ENCODE measurements around the gene COL6A1. TPM values are rescaled to one million over a fixed set of nuclear protein-coding genes. Genes with fewer than 3 reads are reported as not detected.
A peak's percentile ranks its signal among the peaks of the same experiment; 100 is the strongest.

COL6A1 gene
- total RNA-seq, 1 experiment from 2014 or later, result 33.4 TPM

DNA sequence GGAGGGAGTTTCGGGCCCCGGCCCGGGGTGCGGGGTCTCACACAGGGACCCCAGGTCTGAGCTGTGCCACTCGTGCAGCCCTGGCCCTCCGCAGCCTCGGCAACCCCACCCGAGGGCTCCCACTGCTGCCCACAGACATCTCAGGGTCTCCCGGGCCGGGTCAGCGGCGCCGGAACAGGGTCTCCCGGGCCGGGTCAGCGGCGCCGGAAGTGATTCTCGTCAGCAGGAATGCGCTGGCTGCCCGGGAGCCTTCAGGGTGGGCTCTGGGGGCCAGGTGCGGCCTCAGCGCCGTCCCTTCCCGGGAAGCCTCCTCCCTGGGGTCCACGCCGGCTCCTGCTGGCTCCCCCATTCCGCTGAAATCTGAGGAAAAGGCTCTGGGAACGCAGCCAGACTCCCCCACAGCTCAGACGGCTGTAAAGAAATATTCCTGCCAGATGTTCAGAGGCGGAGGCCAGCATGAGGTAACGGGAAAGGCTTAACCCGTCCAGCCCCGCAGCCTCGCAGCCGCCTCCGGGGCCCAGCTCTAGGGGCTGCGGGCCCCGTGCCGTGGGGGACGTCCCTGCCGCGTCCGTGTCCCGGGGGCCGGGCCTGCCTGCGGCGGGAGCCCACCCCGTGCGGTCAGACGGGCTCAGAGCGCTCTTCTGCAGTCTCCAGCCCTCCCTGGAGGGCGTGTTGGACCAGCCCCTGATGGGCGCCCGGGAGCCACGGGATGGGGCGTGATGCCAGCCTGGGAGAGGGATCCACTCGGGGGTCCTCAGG, 8.7 kb upstream of the COL6A1 start:
- no peaks in the 10 kb centered on the region for H3K36me3 Mint-ChIP-seq (ENCODE audit: insufficient read depth, unreplicated experiment)
- Histone ChIP-seq H3K36me3 (ENCODE audit: control insufficient read depth, insufficient read depth, low read length) (no peaks in the 10 kb centered on the region), H3K4me3 (ENCODE audit: low read depth, low read length) (peak overlapping the region; percentile 12; the same call in 1 of the 2 replicates), H3K27me3 (replicated peaks; ENCODE audit: control insufficient read depth, insufficient read depth, low read length) (no peaks in the 10 kb centered on the region; the same call in 1 of the 2 replicates), H3K4me1 (peaks cover 10% of the 10 kb centered on the region), H3K9me3 (no peaks in the 10 kb centered on the region)
- peak overlapping the region; percentile 76 for H3K4me3 Mint-ChIP-seq (ENCODE audit: unreplicated experiment)
- CTCF ChIA-PET, result interaction anchor here (0.8 to 1.3 kb wide), 10 partner anchors 19 to 417 kb away, joined by 3 to 23 read pairs (median 4); no protein-coding TSS in a partner anchor
- peaks cover 2% of the 10 kb centered on the region for H3K27me3 Mint-ChIP-seq (ENCODE audit: insufficient read depth, unreplicated experiment)
- TF ChIP-seq, protein P1, sequence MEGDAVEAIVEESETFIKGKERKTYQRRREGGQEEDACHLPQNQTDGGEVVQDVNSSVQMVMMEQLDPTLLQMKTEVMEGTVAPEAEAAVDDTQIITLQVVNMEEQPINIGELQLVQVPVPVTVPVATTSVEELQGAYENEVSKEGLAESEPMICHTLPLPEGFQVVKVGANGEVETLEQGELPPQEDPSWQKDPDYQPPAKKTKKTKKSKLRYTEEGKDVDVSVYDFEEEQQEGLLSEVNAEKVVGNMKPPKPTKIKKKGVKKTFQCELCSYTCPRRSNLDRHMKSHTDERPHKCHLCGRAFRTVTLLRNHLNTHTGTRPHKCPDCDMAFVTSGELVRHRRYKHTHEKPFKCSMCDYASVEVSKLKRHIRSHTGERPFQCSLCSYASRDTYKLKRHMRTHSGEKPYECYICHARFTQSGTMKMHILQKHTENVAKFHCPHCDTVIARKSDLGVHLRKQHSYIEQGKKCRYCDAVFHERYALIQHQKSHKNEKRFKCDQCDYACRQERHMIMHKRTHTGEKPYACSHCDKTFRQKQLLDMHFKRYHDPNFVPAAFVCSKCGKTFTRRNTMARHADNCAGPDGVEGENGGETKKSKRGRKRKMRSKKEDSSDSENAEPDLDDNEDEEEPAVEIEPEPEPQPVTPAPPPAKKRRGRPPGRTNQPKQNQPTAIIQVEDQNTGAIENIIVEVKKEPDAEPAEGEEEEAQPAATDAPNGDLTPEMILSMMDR (IDR thresholded peaks at IDR 0.05; ENCODE audit: insufficient read depth in 1 of 2, low read depth in 1 of 2, low read length in 1 of 2, severe bottlenecking in 1 of 2, unreplicated experiment in 1 of 2), result no peak
- intact Hi-C loops (cut with micrococcal nuclease; ENCODE audit: unreplicated experiment), result loop anchor here (5.0 to 10.0 kb wide), 3 partner anchors 52 to 169 kb away; partner anchors contain the start of gene COL6A2
- BruUV-seq (replicated peaks), result no TSS peak
- H3K27ac Mint-ChIP-seq (ENCODE audit: unreplicated experiment), result no peak overlapping the region
- no peaks in the 10 kb centered on the region for H3K4me1 Mint-ChIP-seq (ENCODE audit: low read depth, unreplicated experiment)
- no peaks in the 10 kb centered on the region for H3K9me3 Mint-ChIP-seq (ENCODE audit: unreplicated experiment)
- peak in 1 of 2 experiments; percentile 33 for DNase-seq
- POLR2A ChIA-PET, result no interaction called here

DNA sequence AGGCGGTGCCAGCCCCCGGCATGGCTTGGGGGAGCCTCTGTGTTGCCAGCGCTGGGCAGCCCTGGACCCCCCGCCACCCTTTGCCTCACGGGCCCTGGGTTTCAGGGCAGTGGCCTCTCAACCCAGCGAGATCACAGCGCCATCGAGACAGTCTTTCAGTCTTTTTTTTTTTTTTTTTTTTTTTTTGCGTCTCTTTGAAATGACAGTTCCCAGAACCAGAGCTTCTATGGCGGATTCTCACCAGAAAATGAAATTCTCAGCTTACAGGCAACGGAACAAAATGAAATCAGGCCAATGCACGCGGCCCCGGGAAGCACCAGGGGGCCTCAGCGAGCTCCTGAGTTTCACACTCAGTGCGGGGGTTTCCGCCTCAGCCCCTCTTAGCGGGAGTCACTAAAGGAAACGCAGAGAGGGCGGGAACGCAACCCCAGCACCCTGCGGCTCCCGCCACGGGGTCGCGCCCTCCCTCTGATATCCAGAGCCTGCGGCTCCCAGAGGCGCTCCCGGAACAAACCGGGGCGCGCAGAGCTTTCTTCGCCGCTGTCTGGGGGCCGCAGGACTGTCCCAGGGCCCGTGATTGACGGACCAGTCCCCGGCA, 8.0 kb upstream of the COL6A1 start:
- Histone ChIP-seq H3K4me3 (ENCODE audit: low read depth, low read length) (peak overlapping the region; percentile 38), H3K36me3 (ENCODE audit: control insufficient read depth, insufficient read depth, low read length) (no peaks in the 10 kb centered on the region), H3K4me1 (peaks cover 10% of the 10 kb centered on the region), H3K9me3 (no peaks in the 10 kb centered on the region), H3K27me3 (replicated peaks; ENCODE audit: control insufficient read depth, insufficient read depth, low read length) (no peaks in the 10 kb centered on the region; the same call in 1 of the 2 replicates)
- DNase-seq, result peak; percentile 69 to 75
- Mint-ChIP-seq H3K9me3 (ENCODE audit: unreplicated experiment) (no peaks in the 10 kb centered on the region), H3K27me3 (ENCODE audit: insufficient read depth, unreplicated experiment) (peaks cover 2% of the 10 kb centered on the region), H3K27ac (ENCODE audit: unreplicated experiment) (no peak overlapping the region), H3K4me1 (ENCODE audit: low read depth, unreplicated experiment) (no peaks in the 10 kb centered on the region), H3K4me3 (ENCODE audit: unreplicated experiment) (peak overlapping the region; percentile 76), H3K36me3 (ENCODE audit: insufficient read depth, unreplicated experiment) (no peaks in the 10 kb centered on the region)
- ChIA-PET POLR2A (no interaction called here), CTCF (interaction anchor here (0.7 to 1.3 kb wide), 11 partner anchors 10 to 417 kb away, joined by 3 to 23 read pairs (median 3); no protein-coding TSS in a partner anchor)
- TF ChIP-seq, protein P1 (IDR thresholded peaks at IDR 0.05; ENCODE audit: insufficient read depth in 1 of 2, low read depth in 1 of 2, low read length in 1 of 2, severe bottlenecking in 1 of 2, unreplicated experiment in 1 of 2), result peak; percentile 69 to 83
- no TSS peak for BruUV-seq (replicated peaks)
- intact Hi-C loops (cut with micrococcal nuclease; ENCODE audit: unreplicated experiment), result loop anchor here (5.0 to 10.0 kb wide), 3 partner anchors 51 to 169 kb away; partner anchors contain the start of gene COL6A2

All from Caco-2 (cell line).